ENCODE measurements around the gene ENOX1.

The ENOX1 gene

GRCh38 chr13:43482641-43483040 is 304.1 kb downstream of the ENOX1 start:
- no peak for DNase-seq
- Mint-ChIP-seq H3K4me3 (no peak overlapping the region), H3K27me3 (peaks cover 2% of the 10 kb centered on the region), H3K4me1 (ENCODE audit: low read depth) (peaks cover 6% of the 10 kb centered on the region), H3K36me3 (ENCODE audit: low read depth) (no peaks in the 10 kb centered on the region), H3K9me3 (no peaks in the 10 kb centered on the region), H3K27ac (no peak overlapping the region)

GRCh38 chr13:43482026-43482425 is 304.7 kb downstream of the ENOX1 start:
- peaks cover 6% of the 10 kb centered on the region for H3K4me1 Mint-ChIP-seq (ENCODE audit: low read depth)
- H3K27me3 Mint-ChIP-seq = peaks cover 5% of the 10 kb centered on the region
- H3K4me3 Mint-ChIP-seq = no peak overlapping the region
- H3K27ac Mint-ChIP-seq = no peak overlapping the region
- H3K9me3 Mint-ChIP-seq = no peaks in the 10 kb centered on the region
- no peak for DNase-seq
- H3K36me3 Mint-ChIP-seq (ENCODE audit: low read depth) = no peaks in the 10 kb centered on the region

GRCh38 chr13:43478902-43479301 is 307.9 kb downstream of the ENOX1 start:
- H3K4me1 Mint-ChIP-seq (ENCODE audit: low read depth) = no peaks in the 10 kb centered on the region
- H3K4me3 Mint-ChIP-seq = no peak overlapping the region
- DNase-seq = no peak
- peaks cover 12% of the 10 kb centered on the region for H3K27me3 Mint-ChIP-seq
- no peak overlapping the region for H3K27ac Mint-ChIP-seq
- H3K9me3 Mint-ChIP-seq = no peaks in the 10 kb centered on the region
- H3K36me3 Mint-ChIP-seq (ENCODE audit: low read depth) = no peaks in the 10 kb centered on the region

GRCh38 chr13:43478211-43478610 is 308.6 kb downstream of the ENOX1 start:
- no peak overlapping the region for H3K4me3 Mint-ChIP-seq
- H3K4me1 Mint-ChIP-seq (ENCODE audit: low read depth) = no peaks in the 10 kb centered on the region
- H3K27me3 Mint-ChIP-seq = peaks cover 12% of the 10 kb centered on the region
- DNase-seq = no peak
- H3K36me3 Mint-ChIP-seq (ENCODE audit: low read depth) = no peaks in the 10 kb centered on the region
- H3K27ac Mint-ChIP-seq = no peak overlapping the region
- H3K9me3 Mint-ChIP-seq = no peaks in the 10 kb centered on the region

- peaks cover 19% of the 10 kb centered on the region for H3K27me3 Mint-ChIP-seq
- no peak for DNase-seq
- no peaks in the 10 kb centered on the region for H3K9me3 Mint-ChIP-seq
- H3K27ac Mint-ChIP-seq = no peak overlapping the region
- H3K36me3 Mint-ChIP-seq (ENCODE audit: low read depth) = no peaks in the 10 kb centered on the region
- no peaks in the 10 kb centered on the region for H3K4me1 Mint-ChIP-seq (ENCODE audit: low read depth)
- H3K4me3 Mint-ChIP-seq = no peak overlapping the region
Observed at GRCh38 chr13:43475140-43475539, 311.6 kb downstream of the ENOX1 start.

- H3K27me3 Mint-ChIP-seq = peaks cover 19% of the 10 kb centered on the region
- no peak overlapping the region for H3K27ac Mint-ChIP-seq
- no peaks in the 10 kb centered on the region for H3K4me1 Mint-ChIP-seq (ENCODE audit: low read depth)
- H3K36me3 Mint-ChIP-seq (ENCODE audit: low read depth) = no peaks in the 10 kb centered on the region
- no peak for DNase-seq
- no peak overlapping the region for H3K4me3 Mint-ChIP-seq
- H3K9me3 Mint-ChIP-seq = no peaks in the 10 kb centered on the region
Observed at GRCh38 chr13:43473437-43473836, 313.3 kb downstream of the ENOX1 start.

GRCh38 chr13:43472980-43473379 is 313.8 kb downstream of the ENOX1 start:
- Mint-ChIP-seq H3K36me3 (ENCODE audit: low read depth) (no peaks in the 10 kb centered on the region), H3K4me3 (no peak overlapping the region), H3K27me3 (peaks cover 19% of the 10 kb centered on the region), H3K27ac (no peak overlapping the region), H3K9me3 (no peaks in the 10 kb centered on the region), H3K4me1 (ENCODE audit: low read depth) (no peaks in the 10 kb centered on the region)
- DNase-seq = no peak

GRCh38 chr13:43472339-43472738 is 314.4 kb downstream of the ENOX1 start:
- no peaks in the 10 kb centered on the region for H3K4me1 Mint-ChIP-seq (ENCODE audit: low read depth)
- no peaks in the 10 kb centered on the region for H3K36me3 Mint-ChIP-seq (ENCODE audit: low read depth)

GRCh38 chr13:43470610-43471009 is 316.2 kb downstream of the ENOX1 start:
- no peaks in the 10 kb centered on the region for H3K9me3 Mint-ChIP-seq
- no peak overlapping the region for H3K4me3 Mint-ChIP-seq
- H3K27me3 Mint-ChIP-seq = peaks cover 12% of the 10 kb centered on the region
- no peaks in the 10 kb centered on the region for H3K36me3 Mint-ChIP-seq (ENCODE audit: low read depth)
- DNase-seq = no peak
- H3K4me1 Mint-ChIP-seq (ENCODE audit: low read depth) = no peaks in the 10 kb centered on the region
- no peak overlapping the region for H3K27ac Mint-ChIP-seq

More at GRCh38 chr13:43472339-43472738, 314.4 kb downstream of the ENOX1 start:
- Mint-ChIP-seq H3K27ac (no peak overlapping the region), H3K4me3 (no peak overlapping the region), H3K27me3 (peaks cover 15% of the 10 kb centered on the region), H3K9me3 (no peaks in the 10 kb centered on the region)
- DNase-seq = no peak

- H3K27me3 Mint-ChIP-seq = peaks cover 10% of the 10 kb centered on the region
- no peaks in the 10 kb centered on the region for H3K4me1 Mint-ChIP-seq (ENCODE audit: low read depth)
- no peaks in the 10 kb centered on the region for H3K36me3 Mint-ChIP-seq (ENCODE audit: low read depth)
- no peak overlapping the region for H3K27ac Mint-ChIP-seq
- no peak overlapping the region for H3K4me3 Mint-ChIP-seq
- no peaks in the 10 kb centered on the region for H3K9me3 Mint-ChIP-seq
- DNase-seq = no peak
Observed at GRCh38 chr13:43469791-43470190, 317.0 kb downstream of the ENOX1 start.

- no peaks in the 10 kb centered on the region for H3K9me3 Mint-ChIP-seq
- no peaks in the 10 kb centered on the region for H3K4me1 Mint-ChIP-seq (ENCODE audit: low read depth)
- H3K27me3 Mint-ChIP-seq = no peaks in the 10 kb centered on the region
- no peak overlapping the region for H3K4me3 Mint-ChIP-seq
- DNase-seq = no peak
- no peaks in the 10 kb centered on the region for H3K36me3 Mint-ChIP-seq (ENCODE audit: low read depth)
- no peak overlapping the region for H3K27ac Mint-ChIP-seq
Observed at GRCh38 chr13:43464578-43465264, 322.1 kb downstream of the ENOX1 start.

- Mint-ChIP-seq H3K9me3 (no peaks in the 10 kb centered on the region), H3K4me1 (ENCODE audit: low read depth) (no peaks in the 10 kb centered on the region), H3K27ac (no peak overlapping the region), H3K4me3 (no peak overlapping the region), H3K36me3 (ENCODE audit: low read depth) (no peaks in the 10 kb centered on the region), H3K27me3 (no peaks in the 10 kb centered on the region)
- no peak for DNase-seq
Observed at GRCh38 chr13:43448605-43449336, 338.0 kb downstream of the ENOX1 start.

- H3K4me3 Mint-ChIP-seq = no peak overlapping the region
- no peaks in the 10 kb centered on the region for H3K9me3 Mint-ChIP-seq
- no peak for DNase-seq
- peaks cover 3% of the 10 kb centered on the region for H3K27me3 Mint-ChIP-seq
- no peaks in the 10 kb centered on the region for H3K4me1 Mint-ChIP-seq (ENCODE audit: low read depth)
- H3K27ac Mint-ChIP-seq = no peak overlapping the region
- H3K36me3 Mint-ChIP-seq (ENCODE audit: low read depth) = no peaks in the 10 kb centered on the region
Observed at GRCh38 chr13:43446126-43446525, 340.6 kb downstream of the ENOX1 start.

GRCh38 chr13:43445668-43446067 is 341.1 kb downstream of the ENOX1 start:
- Mint-ChIP-seq H3K4me1 (ENCODE audit: low read depth) (no peaks in the 10 kb centered on the region), H3K36me3 (ENCODE audit: low read depth) (no peaks in the 10 kb centered on the region), H3K27me3 (peaks cover 3% of the 10 kb centered on the region), H3K27ac (no peak overlapping the region), H3K9me3 (no peaks in the 10 kb centered on the region), H3K4me3 (no peak overlapping the region)
- DNase-seq = no peak

GRCh38 chr13:43444081-43444480 is 342.7 kb downstream of the ENOX1 start:
- H3K4me3 Mint-ChIP-seq = no peak overlapping the region
- H3K27me3 Mint-ChIP-seq = peaks cover 3% of the 10 kb centered on the region
- H3K27ac Mint-ChIP-seq = no peak overlapping the region
- no peaks in the 10 kb centered on the region for H3K9me3 Mint-ChIP-seq
- H3K4me1 Mint-ChIP-seq (ENCODE audit: low read depth) = no peaks in the 10 kb centered on the region
- H3K36me3 Mint-ChIP-seq (ENCODE audit: low read depth) = no peaks in the 10 kb centered on the region
- DNase-seq = no peak

All from activated T-cell treated with anti-CD3 and anti-CD28 coated beads, Interleukin-2, amount 50 U/mL, for 24 hours (primary cell).